GM15510 (cell line): ENCODE results near the gene TWF2.

ENCODE experiments used
- POLR2A ChIP-seq: IDR thresholded peaks from 3 replicates; pipeline ENCODE4 v1.6.1; 2011; ENCODE audit warnings: borderline replicate concordance; ENCODE audit not compliant: insufficient read length; ENCODE audit errors: extremely low read depth

TWF2 gene

DNA sequence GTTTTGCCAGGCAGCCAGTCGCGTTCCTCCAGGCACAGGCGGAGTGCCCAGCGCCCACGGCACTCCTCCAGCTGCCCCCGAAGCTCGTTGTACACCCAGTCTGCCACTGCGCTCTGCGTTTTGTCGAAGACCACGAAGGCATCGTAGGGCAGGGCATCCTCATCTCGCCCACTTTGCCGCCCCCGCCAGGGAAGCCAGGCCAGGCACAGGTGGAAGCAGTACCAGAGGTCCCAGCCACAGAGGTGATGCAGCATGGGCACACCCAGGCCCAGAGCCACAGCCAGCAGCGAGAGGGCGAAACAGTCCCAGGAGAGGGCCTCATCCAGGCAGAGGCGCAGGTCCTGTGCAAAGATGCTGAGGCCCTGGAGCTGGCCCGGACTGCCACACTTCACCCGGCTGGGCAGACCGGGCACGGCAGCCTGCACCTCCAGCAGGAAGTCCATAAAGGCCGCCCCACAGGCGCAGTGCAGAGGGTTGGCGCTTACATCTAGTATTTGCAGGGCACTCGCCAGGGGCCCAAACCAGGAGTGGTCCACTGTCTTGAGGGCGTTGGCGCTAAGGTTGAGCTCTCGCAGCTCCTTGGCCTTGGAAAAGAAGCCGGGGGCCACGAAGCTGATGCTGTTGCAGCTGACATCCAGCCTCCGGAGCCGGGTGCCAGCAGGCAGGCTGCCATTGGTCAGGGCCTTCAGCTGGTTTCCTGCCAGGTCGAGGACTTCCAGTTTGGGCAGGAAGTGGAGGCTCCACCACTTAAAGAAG lies 17.2 kb downstream of the TWF2 start:
- TF ChIP-seq POLR2A = no peak

DNA sequence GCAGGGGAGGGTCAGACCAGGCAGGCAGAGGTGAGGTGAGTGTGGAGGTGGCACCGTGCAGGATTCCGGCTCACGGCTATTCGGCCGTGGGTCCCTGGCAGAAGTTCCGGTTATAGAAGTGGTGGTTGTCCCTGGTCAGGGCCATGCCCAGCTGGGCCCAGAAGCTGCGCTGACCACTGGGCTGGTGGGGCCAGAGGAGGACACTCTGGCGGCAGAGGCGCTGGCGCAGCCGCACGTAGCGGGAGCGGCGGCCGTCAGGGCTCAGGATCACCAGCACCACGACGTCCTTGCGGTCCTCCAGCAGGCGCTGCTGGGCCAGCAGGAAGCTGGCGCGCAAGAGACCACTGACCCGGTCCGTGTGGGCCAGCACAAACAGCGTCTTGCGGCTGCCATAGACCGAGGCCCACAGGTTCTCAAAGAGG lies 17.8 kb downstream of the TWF2 start:
- no peak for TF ChIP-seq POLR2A

DNA sequence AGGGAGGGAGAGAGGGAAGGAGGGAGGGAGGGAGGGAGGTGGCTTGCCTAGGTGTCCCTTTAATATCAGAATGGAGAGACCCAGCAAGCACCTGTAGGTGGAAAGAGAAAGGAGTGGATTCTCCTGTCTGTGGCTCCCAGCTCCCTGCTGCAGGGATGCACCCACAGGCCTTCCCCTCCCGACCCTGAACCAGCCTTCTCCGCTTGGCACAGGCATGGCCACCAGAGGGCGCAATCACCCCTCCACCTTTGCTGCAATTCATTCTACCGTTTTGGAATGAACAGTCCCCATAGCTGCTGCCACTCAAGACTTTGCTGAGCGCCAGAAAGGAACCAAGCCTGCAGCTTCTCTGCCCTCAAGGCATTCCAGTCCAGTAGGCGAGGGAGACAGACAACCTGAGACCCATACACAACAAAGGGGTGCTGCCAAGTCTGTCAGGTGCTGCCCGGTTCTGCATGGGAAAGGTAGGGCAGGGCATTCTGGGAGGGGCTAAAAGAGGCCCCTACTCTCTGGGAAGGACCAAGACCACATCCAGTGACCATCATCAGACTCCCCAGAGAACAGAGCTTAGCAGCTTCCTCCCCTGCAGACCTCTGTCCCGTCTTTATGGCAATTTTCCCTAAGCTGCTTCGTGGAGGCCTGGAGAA lies 18.5 kb downstream of the TWF2 start:
- TF ChIP-seq POLR2A = no peak

DNA sequence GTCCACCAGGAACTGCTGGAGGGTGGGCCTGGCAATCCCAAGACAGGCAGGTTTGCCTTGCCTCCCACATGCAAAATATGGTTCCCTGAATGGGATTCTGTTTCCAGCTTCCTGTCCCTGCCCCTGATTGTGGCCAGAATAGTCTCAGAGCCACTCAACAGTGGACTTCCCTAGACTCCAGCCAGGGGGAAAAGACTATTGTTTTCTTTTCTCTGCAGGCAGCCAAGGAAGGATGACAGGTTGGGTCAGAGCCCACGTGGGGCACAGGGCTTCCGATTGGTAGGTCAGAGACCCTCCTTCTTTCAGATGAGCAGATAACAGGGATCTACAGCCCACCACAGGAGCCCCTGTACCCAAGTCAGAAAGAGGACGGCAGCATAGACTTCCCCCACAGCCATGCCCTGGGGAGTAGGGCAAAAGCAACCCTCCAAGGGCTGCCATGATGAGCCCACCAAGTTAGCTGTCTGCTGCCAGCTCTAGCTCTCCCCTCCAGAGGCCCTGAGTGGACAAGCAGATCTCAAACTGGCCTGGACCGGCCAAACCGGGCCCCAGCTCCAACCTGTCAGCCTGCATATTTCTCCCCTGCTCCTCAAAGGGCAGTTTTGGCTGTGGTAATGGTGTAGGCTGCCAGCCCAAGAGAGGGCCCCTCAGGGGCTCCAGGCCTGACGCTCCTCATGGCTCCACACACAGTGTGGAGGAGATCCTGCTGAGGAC lies 19.9 kb downstream of the TWF2 start:
- no peak for TF ChIP-seq POLR2A

DNA sequence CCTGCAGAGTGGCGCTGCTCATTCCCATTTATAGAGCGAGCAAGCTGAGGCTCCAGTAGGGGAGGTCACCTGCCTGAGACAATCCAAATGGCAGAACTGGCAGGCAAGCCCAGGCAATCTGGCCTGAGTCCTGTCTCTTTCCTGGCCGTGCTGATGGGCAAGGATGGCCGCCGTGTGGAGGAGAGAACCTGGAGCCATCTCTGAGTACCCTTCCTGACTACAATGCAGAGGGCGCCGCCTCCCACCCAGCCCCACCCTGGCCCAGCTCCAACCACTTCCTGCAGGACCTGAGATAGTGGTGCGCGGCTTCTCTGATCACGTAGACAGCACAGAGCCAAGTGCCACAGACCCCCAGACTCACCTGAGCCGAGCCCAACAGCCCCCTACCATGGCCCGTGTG lies 20.5 kb downstream of the TWF2 start:
- TF ChIP-seq POLR2A = no peak

DNA sequence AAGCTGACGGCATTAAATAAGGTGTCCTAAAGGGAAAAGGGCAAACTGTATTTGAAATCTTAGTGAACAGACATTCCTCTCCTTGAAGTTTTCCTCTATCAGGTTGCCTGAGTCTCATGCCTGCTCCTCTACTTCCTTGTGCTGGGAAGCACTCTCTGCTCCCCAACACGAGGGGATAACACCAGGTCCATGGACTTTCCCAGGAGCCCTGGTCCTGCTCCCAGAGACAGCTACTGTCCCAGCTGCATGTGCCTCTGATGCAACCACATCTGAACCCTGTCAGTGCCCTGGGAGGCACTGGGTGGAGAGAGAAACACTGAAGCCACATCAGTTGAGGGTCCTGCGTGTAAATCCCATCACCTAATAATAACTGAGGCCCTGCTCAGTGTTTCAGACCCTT lies 20.9 kb downstream of the TWF2 start:
- TF ChIP-seq POLR2A = no peak

DNA sequence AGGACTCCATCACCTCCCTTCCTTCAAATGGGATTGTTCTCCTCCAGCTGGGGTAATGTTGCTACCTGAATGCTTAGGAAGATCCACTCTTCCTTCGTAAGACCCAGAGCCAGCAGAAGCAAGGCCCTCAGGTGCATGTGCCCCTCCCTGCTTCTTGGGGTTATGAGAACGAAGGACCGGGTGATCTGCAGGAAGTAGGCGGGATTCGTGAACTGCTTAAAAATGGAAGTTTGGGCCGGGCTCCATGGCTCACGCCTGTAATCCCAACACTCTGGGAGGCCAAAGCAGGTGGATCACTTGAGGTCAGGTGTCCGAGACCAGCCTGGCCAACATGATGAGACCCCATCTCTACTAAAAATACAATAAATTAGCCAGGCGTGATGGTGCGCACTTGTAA lies 21.6 kb downstream of the TWF2 start:
- TF ChIP-seq POLR2A = no peak

DNA sequence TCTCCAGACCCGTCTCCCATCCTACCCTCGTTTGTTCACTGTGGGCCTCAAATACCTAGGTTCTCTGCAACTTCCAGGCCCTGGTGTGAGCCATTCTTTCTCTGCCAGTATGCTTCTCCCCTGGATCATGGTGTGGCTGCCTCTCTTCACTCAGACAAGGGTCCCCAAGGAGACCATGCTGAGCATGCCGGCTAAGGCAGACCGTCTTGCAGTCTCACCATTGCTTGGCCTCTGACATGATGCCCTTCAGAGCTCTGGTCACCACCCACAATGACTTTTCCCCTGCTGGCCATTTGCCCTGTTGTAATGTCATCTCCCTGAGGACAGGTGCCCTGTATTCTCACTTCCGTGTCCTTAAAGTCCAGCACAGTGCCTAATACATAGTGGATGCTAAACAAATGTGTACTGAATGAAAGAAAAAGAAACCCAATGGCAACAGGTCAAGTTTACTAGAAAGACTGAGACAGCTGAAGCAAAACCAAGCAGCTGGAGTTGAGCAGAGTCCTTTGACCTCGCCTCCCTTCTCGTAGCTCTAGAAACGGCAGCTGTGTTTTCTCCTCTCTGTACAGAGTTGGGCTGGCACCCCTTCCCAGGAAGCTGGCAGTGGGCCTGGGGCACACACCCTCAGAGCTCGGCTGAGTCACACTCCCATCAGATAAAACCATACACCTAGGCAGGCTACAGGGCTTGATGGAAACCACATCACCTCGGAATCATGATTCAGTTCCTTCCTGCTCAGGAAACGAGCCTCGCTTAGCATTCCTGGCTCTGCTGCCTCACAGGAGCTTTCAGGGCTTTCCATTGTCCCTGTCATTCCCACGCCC lies 22.2 kb downstream of the TWF2 start:
- TF ChIP-seq POLR2A = no peak

DNA sequence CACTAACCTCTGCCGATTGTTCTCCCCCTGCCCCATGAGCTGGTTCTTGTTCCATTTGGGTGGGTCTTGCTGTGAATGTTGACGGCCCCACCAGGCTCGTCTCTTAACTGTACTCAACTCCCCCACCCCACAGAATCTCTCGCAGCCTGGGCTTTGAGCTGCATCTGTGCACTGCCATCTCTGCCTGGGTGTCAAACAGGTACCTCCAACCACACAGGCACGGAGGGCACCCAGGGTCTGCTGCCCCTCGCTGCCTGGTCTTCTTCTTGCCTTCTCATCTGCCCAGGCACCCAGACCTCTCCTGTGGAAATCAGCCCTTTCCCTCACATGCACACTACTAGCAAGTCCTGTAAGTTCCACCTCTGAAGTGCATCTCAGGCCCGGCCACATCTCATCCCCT lies 23.6 kb downstream of the TWF2 start:
- no peak for TF ChIP-seq POLR2A

DNA sequence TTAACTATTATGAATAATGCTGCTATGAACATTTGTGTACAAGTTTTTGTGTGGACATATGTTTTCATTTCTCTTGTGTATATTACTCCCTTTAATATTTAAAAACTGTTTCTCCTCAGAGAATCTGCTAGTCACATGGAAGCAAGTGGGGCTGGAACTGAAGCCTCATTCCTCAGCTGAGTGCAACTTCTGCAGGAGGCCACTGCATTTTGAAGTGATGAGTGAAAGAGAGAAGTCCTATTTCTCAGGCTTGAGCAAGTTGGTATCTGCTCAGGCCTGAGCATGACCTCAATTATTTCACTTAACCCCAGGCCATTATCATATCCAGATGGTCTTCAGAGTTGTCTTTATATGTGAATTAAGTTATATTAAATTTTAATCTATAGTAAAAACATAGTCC lies 25.1 kb downstream of the TWF2 start:
- TF ChIP-seq POLR2A = no peak

DNA sequence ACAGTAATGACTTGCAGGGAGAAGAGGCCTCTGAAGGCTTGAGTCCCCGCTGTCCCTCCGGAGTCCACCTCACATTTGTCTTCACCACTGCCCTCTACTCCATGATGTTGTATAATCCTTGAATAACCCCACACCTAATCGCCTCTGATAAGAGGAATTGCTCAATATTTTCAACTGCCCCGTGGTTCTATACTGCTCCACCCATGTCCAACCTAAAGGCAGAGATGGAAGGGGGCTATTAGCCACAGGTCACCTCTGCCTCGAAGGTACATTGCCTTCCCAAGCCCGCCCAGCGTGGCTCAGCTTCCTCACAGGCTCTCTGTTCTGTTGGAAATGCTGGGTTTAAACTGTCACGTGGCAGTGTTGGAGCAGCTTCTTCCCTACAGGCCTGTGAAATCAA lies 26.0 kb downstream of the TWF2 start:
- TF ChIP-seq POLR2A = no peak

DNA sequence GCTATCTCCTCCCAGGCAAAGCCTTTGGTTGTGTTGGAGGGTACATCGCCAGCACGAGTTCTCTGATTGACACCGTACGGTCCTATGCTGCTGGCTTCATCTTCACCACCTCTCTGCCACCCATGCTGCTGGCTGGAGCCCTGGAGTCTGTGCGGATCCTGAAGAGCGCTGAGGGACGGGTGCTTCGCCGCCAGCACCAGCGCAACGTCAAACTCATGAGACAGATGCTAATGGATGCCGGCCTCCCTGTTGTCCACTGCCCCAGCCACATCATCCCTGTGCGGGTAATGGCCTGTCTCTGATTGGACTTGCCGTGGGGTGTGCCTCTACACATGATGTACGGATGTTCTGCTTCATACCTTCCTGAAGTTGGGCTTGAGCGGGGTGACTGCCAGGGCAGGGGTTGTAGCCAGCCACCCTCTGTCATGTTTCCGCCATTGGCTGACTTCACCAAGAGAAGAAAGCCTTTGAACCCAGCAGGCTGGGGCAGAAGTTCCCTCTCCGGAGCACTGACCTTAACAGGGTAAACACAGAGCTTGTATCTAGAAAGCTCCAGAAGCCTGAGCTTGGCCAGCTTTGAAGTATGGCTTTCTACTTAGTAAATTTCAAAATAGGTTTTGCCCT lies 27.6 kb downstream of the TWF2 start:
- TF ChIP-seq POLR2A = no peak

DNA sequence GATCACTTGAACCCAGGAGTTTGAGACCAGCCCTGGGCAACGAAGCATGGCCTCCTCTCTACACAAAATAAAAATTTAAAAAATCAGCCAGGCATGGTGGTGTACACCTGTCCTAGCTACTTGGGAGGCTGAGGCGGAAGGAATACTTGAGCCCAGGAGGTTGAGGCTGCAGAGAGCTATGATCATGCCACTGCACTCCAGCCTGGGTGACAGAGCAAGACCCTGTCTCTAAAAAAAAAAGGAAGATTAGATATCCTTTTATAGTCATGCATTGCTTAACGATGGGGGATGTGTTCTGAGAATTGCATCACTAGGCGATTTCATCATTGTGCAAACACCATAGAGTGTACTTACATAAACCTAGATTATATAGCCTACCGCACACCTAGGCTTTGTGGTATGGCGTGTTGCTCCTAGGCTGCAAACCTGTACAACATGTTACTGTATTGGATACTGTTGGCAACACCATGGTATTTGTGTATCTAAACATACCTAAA lies 28.4 kb downstream of the TWF2 start:
- TF ChIP-seq POLR2A = no peak

DNA sequence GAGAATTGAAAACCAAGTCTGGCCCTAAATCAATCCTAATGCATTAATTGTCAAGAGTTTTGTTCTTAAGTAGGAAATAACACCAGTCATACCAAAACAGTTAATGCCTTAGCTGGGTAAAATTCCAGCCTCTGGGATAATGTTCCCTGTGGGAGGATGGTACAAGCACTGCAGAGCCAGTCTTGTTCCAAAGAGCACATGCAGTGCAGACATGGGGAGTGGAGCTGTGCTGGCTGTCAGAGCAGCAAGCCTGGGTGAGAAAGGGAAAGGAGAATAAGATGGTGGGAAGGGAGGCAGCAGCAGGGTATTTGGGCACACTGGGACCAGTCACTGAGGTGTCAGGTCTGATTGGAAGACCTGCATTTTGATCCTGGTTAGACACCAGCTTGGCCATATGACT lies 28.9 kb downstream of the TWF2 start:
- TF ChIP-seq POLR2A = no peak
